Measurements from ENCODE around the gene HSPA4. TPM values are rescaled to one million over a fixed set of nuclear protein-coding genes. Genes with fewer than 3 reads are reported as not detected.
A peak's percentile ranks its signal among the peaks of the same experiment; 100 is the strongest.

The HSPA4 gene
- total and polyA plus RNA-seq, 2 experiments from 2014 or later, result 340 to 343 TPM

DNA sequence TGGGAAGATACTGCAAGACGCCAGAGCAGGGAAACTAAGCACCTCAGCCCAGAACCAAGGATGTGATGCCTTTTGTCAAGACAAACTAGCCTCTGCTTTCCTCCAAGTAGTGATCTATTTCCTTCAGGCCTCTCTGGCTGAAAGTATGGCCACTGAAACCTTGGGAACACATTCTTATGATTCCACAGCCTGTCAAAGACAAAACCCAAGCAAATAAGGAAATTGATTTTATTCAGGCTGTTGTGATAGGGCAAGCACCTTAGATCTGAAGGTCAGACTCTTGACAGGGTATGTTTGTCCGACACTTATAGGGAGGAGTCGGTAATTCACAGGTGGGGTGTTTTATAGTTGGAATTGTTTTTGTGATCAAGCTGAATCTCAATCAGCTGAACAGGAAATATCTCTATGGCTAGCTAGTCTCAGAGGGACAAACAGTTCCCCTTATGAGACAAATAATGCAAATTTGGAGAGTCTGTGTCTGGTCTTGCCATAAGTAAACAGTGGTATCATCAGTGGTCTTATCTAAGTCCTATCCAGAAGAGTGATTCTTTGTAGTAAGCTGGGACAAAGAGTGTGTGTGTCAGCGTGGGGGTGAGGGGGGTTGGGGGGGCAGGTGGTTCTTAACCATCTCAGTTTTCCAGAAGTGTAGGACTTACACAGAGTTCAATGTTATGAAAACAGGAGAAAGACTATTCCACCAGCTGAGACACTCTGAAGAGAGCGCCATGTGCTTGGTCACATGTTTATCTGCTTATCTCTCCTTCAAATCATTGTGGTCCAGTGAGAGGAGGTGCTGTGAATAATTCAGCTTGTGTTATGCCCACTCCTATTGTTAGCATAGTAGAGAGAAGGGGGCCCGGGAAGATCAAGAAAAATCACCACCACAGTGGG lies 18.7 kb upstream of the HSPA4 start:
- Mint-ChIP-seq H3K36me3 (ENCODE audit: low read depth) (no peaks in the 10 kb centered on the region), H3K9me3 (no peaks in the 10 kb centered on the region), H3K27ac (no peak overlapping the region), H3K4me1 (peaks cover 8% of the 10 kb centered on the region; the same call in 1 of the 3 replicates), H3K4me3 (no peak overlapping the region), H3K27me3 (ENCODE audit: insufficient read depth, low read depth, poor library complexity) (no peaks in the 10 kb centered on the region)
- DNase-seq (ENCODE audit: low spot score) (peak; percentile 21), ATAC-seq (no peak)
- H2AFZ ChIP-seq, result peak overlapping the region; percentile 43; the same call in 1 of the 2 replicates
- H3K9me2 ChIP-seq (ENCODE audit: insufficient read depth), result no peaks in the 10 kb centered on the region
- no peaks in the 10 kb centered on the region for H3K27me3 ChIP-seq (ENCODE audit: insufficient read depth)
- H3F3A ChIP-seq (replicated peaks; ENCODE audit: low read depth), result no peaks in the 10 kb centered on the region
- H3K4me2 ChIP-seq, result no peak overlapping the region
- TF ChIP-seq ZNF331 (CRISPR knock-in tag; IDR thresholded peaks at IDR 0.05; ENCODE audit: low read depth), result no peak
- no peak for TF ChIP-seq ZNF114 (CRISPR knock-in tag; IDR thresholded peaks at IDR 0.05)
- TF ChIP-seq, protein P1, sequence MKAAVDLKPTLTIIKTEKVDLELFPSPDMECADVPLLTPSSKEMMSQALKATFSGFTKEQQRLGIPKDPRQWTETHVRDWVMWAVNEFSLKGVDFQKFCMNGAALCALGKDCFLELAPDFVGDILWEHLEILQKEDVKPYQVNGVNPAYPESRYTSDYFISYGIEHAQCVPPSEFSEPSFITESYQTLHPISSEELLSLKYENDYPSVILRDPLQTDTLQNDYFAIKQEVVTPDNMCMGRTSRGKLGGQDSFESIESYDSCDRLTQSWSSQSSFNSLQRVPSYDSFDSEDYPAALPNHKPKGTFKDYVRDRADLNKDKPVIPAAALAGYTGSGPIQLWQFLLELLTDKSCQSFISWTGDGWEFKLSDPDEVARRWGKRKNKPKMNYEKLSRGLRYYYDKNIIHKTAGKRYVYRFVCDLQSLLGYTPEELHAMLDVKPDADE (IDR thresholded peaks at IDR 0.05), result no peak
- TF ChIP-seq EZH2 (IDR thresholded peaks at IDR 0.05; ENCODE audit: low read depth, unreplicated experiment), result no peak
- TF ChIP-seq NANOG (IDR thresholded peaks at IDR 0.05; ENCODE audit: borderline replicate concordance), result no peak
- TF ChIP-seq REST (IDR thresholded peaks at IDR 0.05; ENCODE audit: unreplicated experiment), result no peak
- TF ChIP-seq EZH2phosphoT487 (IDR thresholded peaks at IDR 0.05; ENCODE audit: unreplicated experiment), result no peak
- no peak for TF ChIP-seq STAT1 (IDR thresholded peaks at IDR 0.05; ENCODE audit: unreplicated experiment)
- TF ChIP-seq, protein P2, sequence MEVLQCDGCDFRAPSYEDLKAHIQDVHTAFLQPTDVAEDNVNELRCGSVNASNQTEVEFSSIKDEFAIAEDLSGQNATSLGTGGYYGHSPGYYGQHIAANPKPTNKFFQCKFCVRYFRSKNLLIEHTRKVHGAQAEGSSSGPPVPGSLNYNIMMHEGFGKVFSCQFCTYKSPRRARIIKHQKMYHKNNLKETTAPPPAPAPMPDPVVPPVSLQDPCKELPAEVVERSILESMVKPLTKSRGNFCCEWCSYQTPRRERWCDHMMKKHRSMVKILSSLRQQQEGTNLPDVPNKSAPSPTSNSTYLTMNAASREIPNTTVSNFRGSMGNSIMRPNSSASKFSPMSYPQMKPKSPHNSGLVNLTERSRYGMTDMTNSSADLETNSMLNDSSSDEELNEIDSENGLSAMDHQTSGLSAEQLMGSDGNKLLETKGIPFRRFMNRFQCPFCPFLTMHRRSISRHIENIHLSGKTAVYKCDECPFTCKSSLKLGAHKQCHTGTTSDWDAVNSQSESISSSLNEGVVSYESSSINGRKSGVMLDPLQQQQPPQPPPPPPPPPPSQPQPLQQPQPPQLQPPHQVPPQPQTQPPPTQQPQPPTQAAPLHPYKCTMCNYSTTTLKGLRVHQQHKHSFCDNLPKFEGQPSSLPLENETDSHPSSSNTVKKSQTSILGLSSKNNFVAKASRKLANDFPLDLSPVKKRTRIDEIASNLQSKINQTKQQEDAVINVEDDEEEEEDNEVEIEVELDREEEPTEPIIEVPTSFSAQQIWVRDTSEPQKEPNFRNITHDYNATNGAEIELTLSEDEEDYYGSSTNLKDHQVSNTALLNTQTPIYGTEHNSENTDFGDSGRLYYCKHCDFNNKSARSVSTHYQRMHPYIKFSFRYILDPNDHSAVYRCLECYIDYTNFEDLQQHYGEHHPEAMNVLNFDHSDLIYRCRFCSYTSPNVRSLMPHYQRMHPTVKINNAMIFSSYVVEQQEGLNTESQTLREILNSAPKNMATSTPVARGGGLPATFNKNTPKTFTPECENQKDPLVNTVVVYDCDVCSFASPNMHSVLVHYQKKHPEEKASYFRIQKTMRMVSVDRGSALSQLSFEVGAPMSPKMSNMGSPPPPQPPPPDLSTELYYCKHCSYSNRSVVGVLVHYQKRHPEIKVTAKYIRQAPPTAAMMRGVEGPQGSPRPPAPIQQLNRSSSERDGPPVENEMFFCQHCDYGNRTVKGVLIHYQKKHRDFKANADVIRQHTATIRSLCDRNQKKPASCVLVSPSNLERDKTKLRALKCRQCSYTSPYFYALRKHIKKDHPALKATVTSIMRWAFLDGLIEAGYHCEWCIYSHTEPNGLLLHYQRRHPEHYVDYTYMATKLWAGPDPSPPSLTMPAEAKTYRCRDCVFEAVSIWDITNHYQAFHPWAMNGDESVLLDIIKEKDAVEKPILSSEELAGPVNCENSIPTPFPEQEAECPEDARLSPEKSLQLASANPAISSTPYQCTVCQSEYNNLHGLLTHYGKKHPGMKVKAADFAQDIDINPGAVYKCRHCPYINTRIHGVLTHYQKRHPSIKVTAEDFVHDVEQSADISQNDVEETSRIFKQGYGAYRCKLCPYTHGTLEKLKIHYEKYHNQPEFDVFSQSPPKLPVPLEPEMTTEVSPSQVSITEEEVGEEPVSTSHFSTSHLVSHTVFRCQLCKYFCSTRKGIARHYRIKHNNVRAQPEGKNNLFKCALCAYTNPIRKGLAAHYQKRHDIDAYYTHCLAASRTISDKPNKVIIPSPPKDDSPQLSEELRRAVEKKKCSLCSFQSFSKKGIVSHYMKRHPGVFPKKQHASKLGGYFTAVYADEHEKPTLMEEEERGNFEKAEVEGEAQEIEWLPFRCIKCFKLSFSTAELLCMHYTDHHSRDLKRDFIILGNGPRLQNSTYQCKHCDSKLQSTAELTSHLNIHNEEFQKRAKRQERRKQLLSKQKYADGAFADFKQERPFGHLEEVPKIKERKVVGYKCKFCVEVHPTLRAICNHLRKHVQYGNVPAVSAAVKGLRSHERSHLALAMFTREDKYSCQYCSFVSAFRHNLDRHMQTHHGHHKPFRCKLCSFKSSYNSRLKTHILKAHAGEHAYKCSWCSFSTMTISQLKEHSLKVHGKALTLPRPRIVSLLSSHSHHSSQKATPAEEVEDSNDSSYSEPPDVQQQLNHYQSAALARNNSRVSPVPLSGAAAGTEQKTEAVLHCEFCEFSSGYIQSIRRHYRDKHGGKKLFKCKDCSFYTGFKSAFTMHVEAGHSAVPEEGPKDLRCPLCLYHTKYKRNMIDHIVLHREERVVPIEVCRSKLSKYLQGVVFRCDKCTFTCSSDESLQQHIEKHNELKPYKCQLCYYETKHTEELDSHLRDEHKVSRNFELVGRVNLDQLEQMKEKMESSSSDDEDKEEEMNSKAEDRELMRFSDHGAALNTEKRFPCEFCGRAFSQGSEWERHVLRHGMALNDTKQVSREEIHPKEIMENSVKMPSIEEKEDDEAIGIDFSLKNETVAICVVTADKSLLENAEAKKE (CRISPR knock-in tag; IDR thresholded peaks at IDR 0.05), result no peak
- no peak for TF ChIP-seq CTCF (conservative IDR thresholded peaks at IDR 0.05; ENCODE audit: low read depth in 2 of 2)
- no peak for TF ChIP-seq JUNB (IDR thresholded peaks at IDR 0.05; ENCODE audit: unreplicated experiment)
- TF ChIP-seq POLR2AphosphoS5 (IDR thresholded peaks at IDR 0.05; ENCODE audit: low read depth), result no peak
- H3K4me1 ChIP-seq (ENCODE audit: insufficient read depth), result no peaks in the 10 kb centered on the region
- no peaks in the 10 kb centered on the region for H3K79me2 ChIP-seq (replicated peaks; ENCODE audit: insufficient read depth)
- H3K4me3 ChIP-seq, result no peak overlapping the region
- H4K20me1 ChIP-seq (replicated peaks; ENCODE audit: insufficient read depth), result no peaks in the 10 kb centered on the region
- no peak overlapping the region for H3K27ac ChIP-seq (ENCODE audit: low read depth)
- no peaks in the 10 kb centered on the region for H3K36me3 ChIP-seq (ENCODE audit: insufficient read depth)
